Neural progenitor cell (in vitro differentiated cells): ENCODE measurements around the gene AQP10. TPM values are rescaled to one million over a fixed set of nuclear protein-coding genes. Genes with fewer than 3 reads are reported as not detected.

ENCODE experiments used
- DNase-seq: peaks from one replicate; pipeline ENCODE4 v3.0.0-alpha.2; 2016; ENCODE audit warnings: low spot score
- H2AFZ ChIP-seq: fragments of 200-600 bp; sonication (generic); replicated peaks from 2 replicates; pipeline ENCODE4 v1.6.1; 2016; ENCODE audit warnings: antibody characterized with exemption
- H3F3A ChIP-seq: fragments of 200-600 bp; sonication (generic); 2 replicates; pipeline ENCODE4 v1.6.1; 2016; ENCODE audit warnings: antibody characterized with exemption, low read depth
- H3K27ac ChIP-seq: fragments of 200-600 bp; sonication (generic); 2 replicates; pipeline ENCODE4 v1.5.1; 2016; ENCODE audit warnings: mild to moderate bottlenecking
- H3K27me3 ChIP-seq: fragments of 200-600 bp; sonication (generic); 2 replicates; pipeline ENCODE4 v1.6.1; 2016; ENCODE audit warnings: mild to moderate bottlenecking, moderate library complexity
- H3K36me3 ChIP-seq: fragments of 200-600 bp; sonication (generic); 2 replicates; pipeline ENCODE4 v1.5.1; 2016
- H3K4me1 ChIP-seq: fragments of 200-600 bp; sonication (generic); 2 replicates; pipeline ENCODE4 v1.6.1; 2016; ENCODE audit warnings: mixed run types
- H3K4me2 ChIP-seq: fragments of 200-600 bp; sonication (generic); 2 replicates; pipeline ENCODE4 v1.6.1; 2016
- H3K4me3 ChIP-seq: fragments of 200-600 bp; sonication (generic); 2 replicates; pipeline ENCODE4 v1.5.1; 2016
- H3K79me2 ChIP-seq: fragments of 200-600 bp; sonication (generic); 2 replicates; pipeline ENCODE4 v1.6.1; 2016; ENCODE audit warnings: low read depth
- H3K9ac ChIP-seq: fragments of 200-600 bp; sonication (generic); 2 replicates; pipeline ENCODE4 v1.6.1; 2016
- H3K9me3 ChIP-seq: fragments of 200-600 bp; sonication (generic); 2 replicates; pipeline ENCODE4 v1.5.1; 2016; ENCODE audit warnings: low read depth
- H4K20me1 ChIP-seq: fragments of 200-600 bp; sonication (generic); 2 replicates; pipeline ENCODE4 v1.6.1; 2016; ENCODE audit warnings: low read depth
- H3K27ac Mint-ChIP-seq: 3 replicates; pipeline ENCODE4 v1.8.0; 2021; ENCODE audit warnings: mixed read lengths
- H3K27me3 Mint-ChIP-seq: 2 replicates; pipeline ENCODE4 v1.8.0; 2022; ENCODE audit warnings: low read depth, mild to moderate bottlenecking, inconsistent platforms, moderate library complexity, mixed read lengths; ENCODE audit not compliant: insufficient read depth
- H3K36me3 Mint-ChIP-seq: 3 replicates; pipeline ENCODE4 v1.8.0; 2021; ENCODE audit warnings: mixed read lengths
- H3K4me1 Mint-ChIP-seq: 3 replicates; pipeline ENCODE4 v1.8.0; 2021; ENCODE audit warnings: mixed read lengths
- H3K4me3 Mint-ChIP-seq: 3 replicates; pipeline ENCODE4 v1.8.0; 2021; ENCODE audit warnings: mild to moderate bottlenecking, moderate library complexity, mixed read lengths
- H3K9me3 Mint-ChIP-seq: 3 replicates; pipeline ENCODE4 v1.8.0; 2020; ENCODE audit warnings: mixed read lengths
- EZH2 ChIP-seq: fragments of 200-600 bp; sonication (generic); IDR thresholded peaks from 2 replicates; pipeline ENCODE4 v1.6.1; 2017; ENCODE audit warnings: antibody characterized with exemption, mild to moderate bottlenecking, moderate library complexity
- EZH2phosphoT487 ChIP-seq: fragments of 200-600 bp; sonication (generic); IDR thresholded peaks from 2 replicates; pipeline ENCODE4 v1.6.1; 2017; ENCODE audit warnings: antibody characterized with exemption
- total RNA-seq: library from RNA; depleted of rRNA; stranded (reverse); fragments of >200 nt; gene quantifications from 2 replicates; pipeline ENCODE4 v1.2.3, GENCODE V29; 2015; ENCODE audit warnings: low replicate concordance
- TF ChIP-seq, protein P1 (sequence below): fragments of 200-600 bp; sonication (generic); IDR thresholded peaks from 2 replicates; pipeline ENCODE4 v1.5.1; 2017; ENCODE audit warnings: antibody characterized with exemption, mild to moderate bottlenecking

The AQP10 gene
- total RNA-seq, 1 donor from 2014 or later = not detected

DNA sequence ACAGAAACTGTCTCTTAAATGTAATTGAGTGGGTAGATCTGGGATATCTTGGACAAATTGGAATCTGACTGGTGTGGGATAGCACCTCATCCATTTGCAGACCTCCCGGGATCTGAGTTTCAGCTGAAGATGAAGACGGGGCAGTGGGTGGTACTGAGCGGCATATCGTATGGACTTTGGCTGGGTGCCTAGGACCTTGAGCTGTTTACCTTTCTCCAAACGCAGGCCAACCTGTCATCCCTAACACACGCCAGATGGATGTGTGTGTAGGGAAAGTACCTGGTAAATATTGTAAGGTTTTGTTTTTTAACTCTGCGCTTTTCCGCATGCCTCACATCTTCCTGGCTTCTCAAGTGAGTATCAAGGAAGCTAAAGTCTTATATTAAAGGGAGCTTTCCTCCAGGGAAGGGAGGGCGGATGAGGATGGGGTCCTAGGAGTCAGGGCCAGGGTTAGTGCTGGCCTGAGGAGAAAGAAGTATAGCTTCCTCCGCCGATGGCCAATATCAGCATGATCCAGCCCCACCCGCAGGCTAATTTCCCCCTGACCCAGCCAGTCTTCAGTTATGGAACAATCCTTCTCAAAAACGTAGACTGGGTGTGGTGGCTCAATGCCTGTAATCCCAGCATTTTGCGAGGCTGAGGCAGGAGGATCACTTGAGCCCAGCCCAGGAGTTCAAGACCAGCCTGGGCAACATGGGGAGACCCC is 30.6 kb downstream of the AQP10 start:
- Mint-ChIP-seq H3K27me3 (no peaks in the 10 kb centered on the region), H3K4me3 (peak overlapping the region; percentile 15), H3K36me3 (peaks cover 12% of the 10 kb centered on the region), H3K9me3 (no peaks in the 10 kb centered on the region), H3K4me1 (peaks cover 27% of the 10 kb centered on the region), H3K27ac (no peak overlapping the region)
- no peak overlapping the region for H3K9ac ChIP-seq
- H3K9me3 ChIP-seq = no peaks in the 10 kb centered on the region
- peaks cover 13% of the 10 kb centered on the region for H3F3A ChIP-seq
- H4K20me1 ChIP-seq = peaks cover 4% of the 10 kb centered on the region
- H3K36me3 ChIP-seq = no peaks in the 10 kb centered on the region
- H3K79me2 ChIP-seq = no peaks in the 10 kb centered on the region
- H3K4me2 ChIP-seq = no peak overlapping the region
- H3K4me1 ChIP-seq = peaks cover 5% of the 10 kb centered on the region
- no peak overlapping the region for H3K27ac ChIP-seq
- H3K4me3 ChIP-seq = no peak overlapping the region
- peaks cover 28% of the 10 kb centered on the region for H3K27me3 ChIP-seq
- DNase-seq = no peak
- TF ChIP-seq EZH2 = no peak
- TF ChIP-seq, protein P1, sequence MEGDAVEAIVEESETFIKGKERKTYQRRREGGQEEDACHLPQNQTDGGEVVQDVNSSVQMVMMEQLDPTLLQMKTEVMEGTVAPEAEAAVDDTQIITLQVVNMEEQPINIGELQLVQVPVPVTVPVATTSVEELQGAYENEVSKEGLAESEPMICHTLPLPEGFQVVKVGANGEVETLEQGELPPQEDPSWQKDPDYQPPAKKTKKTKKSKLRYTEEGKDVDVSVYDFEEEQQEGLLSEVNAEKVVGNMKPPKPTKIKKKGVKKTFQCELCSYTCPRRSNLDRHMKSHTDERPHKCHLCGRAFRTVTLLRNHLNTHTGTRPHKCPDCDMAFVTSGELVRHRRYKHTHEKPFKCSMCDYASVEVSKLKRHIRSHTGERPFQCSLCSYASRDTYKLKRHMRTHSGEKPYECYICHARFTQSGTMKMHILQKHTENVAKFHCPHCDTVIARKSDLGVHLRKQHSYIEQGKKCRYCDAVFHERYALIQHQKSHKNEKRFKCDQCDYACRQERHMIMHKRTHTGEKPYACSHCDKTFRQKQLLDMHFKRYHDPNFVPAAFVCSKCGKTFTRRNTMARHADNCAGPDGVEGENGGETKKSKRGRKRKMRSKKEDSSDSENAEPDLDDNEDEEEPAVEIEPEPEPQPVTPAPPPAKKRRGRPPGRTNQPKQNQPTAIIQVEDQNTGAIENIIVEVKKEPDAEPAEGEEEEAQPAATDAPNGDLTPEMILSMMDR = no peak
- H2AFZ ChIP-seq = no peak overlapping the region

DNA sequence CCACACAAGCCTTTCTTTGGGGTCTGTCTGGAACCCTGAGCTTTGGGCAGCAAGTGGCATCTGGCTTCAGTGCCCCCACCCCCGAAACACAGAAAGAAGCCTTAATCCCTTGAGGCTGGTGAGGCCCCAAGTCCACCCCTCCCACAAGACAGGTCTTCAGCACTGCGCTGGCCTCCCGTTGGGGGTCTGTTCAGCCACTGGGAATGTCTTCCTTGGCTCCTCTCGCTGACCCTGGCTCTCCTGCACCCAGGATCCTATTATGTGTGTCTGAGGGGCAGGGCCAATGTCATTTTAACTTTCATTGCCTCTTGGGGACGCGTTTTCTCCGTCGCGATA is 31.3 kb downstream of the AQP10 start:
- Histone ChIP-seq H4K20me1 (peaks cover 4% of the 10 kb centered on the region), H3K4me3 (peak overlapping the region; percentile 48), H3K4me2 (peak overlapping the region; percentile 89), H3K27me3 (peaks cover 28% of the 10 kb centered on the region), H2AFZ (peak overlapping the region; percentile 96), H3K9me3 (no peaks in the 10 kb centered on the region), H3K27ac (no peak overlapping the region), H3K79me2 (no peaks in the 10 kb centered on the region), H3K4me1 (peaks cover 5% of the 10 kb centered on the region), H3K9ac (no peak overlapping the region), H3K36me3 (no peaks in the 10 kb centered on the region), H3F3A (peaks cover 13% of the 10 kb centered on the region)
- Mint-ChIP-seq H3K4me1 (peaks cover 27% of the 10 kb centered on the region), H3K9me3 (no peaks in the 10 kb centered on the region), H3K27ac (no peak overlapping the region), H3K36me3 (peaks cover 8% of the 10 kb centered on the region), H3K4me3 (peak overlapping the region; percentile 83), H3K27me3 (no peaks in the 10 kb centered on the region)
- DNase-seq = peak; percentile 24
- no peak for TF ChIP-seq EZH2
- TF ChIP-seq, protein P1 = no peak

DNA sequence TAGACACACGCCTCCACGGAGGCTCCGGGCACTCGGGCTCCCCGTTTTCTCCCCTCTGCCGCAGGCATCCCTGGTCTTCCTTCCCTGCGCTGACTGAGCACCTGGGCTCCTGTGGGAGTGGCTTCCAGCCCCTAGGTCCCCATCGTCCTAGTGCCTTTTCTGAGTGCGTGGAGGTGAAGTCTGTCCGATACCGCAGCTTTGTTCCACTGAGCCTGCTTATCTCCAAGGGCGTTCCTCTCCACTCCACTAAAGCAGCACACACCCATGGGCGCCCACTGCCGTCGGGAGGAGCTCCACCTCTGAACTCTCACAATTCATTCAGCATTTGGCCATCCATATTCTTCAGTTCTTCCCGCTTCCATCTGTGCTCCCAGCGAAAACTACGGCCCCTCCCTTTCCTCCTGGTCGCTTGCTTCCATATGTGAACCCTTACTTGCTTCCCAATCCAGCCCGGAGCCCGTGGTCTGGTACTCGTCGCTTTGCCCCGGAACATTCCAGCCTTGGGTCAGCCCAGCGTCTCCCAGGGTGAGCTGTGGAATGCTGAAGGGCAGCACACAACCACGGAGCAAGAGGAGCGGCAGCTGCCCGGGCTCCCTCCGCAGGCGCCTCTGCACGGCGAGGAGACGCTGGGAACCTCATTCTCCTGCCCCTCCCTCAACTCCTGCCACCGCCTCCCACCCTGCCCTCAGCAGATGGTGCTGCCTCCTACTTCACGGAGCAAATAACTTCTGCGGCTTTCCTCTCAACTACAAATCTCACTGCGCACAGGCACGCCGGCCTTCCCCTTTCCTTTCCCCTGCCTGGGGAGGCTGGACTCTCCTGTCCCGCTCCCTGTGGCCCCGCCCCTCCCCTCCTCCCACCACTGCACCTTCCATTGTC is 31.9 kb downstream of the AQP10 start:
- Histone ChIP-seq H3K27me3 (peaks cover 28% of the 10 kb centered on the region), H3K4me2 (peak overlapping the region; percentile 89), H3K9me3 (no peaks in the 10 kb centered on the region), H3K4me1 (peaks cover 5% of the 10 kb centered on the region), H4K20me1 (peaks cover 4% of the 10 kb centered on the region), H2AFZ (peak overlapping the region; percentile 96), H3K9ac (no peak overlapping the region), H3F3A (peaks cover 13% of the 10 kb centered on the region), H3K36me3 (no peaks in the 10 kb centered on the region), H3K4me3 (peak overlapping the region; percentile 48), H3K79me2 (no peaks in the 10 kb centered on the region), H3K27ac (no peak overlapping the region)
- H3K27me3 Mint-ChIP-seq = no peaks in the 10 kb centered on the region
- H3K9me3 Mint-ChIP-seq = no peaks in the 10 kb centered on the region
- peaks cover 6% of the 10 kb centered on the region for H3K36me3 Mint-ChIP-seq
- peaks cover 27% of the 10 kb centered on the region for H3K4me1 Mint-ChIP-seq
- DNase-seq = peak; percentile 72
- TF ChIP-seq EZH2phosphoT487 (peak; percentile 41), EZH2 (no peak)
- peak overlapping the region; percentile 84 for H3K27ac Mint-ChIP-seq
- H3K4me3 Mint-ChIP-seq = peak overlapping the region; percentile 83
